SW 1271 (cell line): Measurements from ENCODE around the gene DHCR7.

Source experiments
- DNase-seq, 2 experiments: peaks; one replicate each; lab custom pipeline; 2025; lab: John Stamatoyannopoulos, UW

DHCR7 gene

GRCh38 chr11:71477641-71478527, 29.7 kb upstream of the DHCR7 start:
- DNase-seq: no peak

- no peak for DNase-seq
These were observed 28.9 kb upstream of the DHCR7 start for GRCh38 chr11:71476926-71477640.

- no peak for DNase-seq
These were observed 27.8 kb upstream of the DHCR7 start for GRCh38 chr11:71476031-71476430.

GRCh38 chr11:71474771-71475483, 26.7 kb upstream of the DHCR7 start:
- DNase-seq: no peak

GRCh38 chr11:71474141-71474770, 26.1 kb upstream of the DHCR7 start:
- no peak for DNase-seq

GRCh38 chr11:71473793-71474080, 25.5 kb upstream of the DHCR7 start:
- no peak for DNase-seq

- no peak for DNase-seq
These were observed 25.0 kb upstream of the DHCR7 start for GRCh38 chr11:71472941-71473792.

GRCh38 chr11:71472357-71472885, 24.2 kb upstream of the DHCR7 start:
- DNase-seq: no peak

- no peak for DNase-seq
These were observed 22.8 kb upstream of the DHCR7 start for GRCh38 chr11:71470946-71471345.

- DNase-seq: no peak
These were observed 19.0 kb upstream of the DHCR7 start for GRCh38 chr11:71467164-71467563.

- no peak for DNase-seq
These were observed 18.2 kb upstream of the DHCR7 start for GRCh38 chr11:71466358-71466757.

GRCh38 chr11:71465054-71465453, 16.9 kb upstream of the DHCR7 start:
- no peak for DNase-seq

GRCh38 chr11:71463331-71464211, 15.4 kb upstream of the DHCR7 start:
- no peak for DNase-seq

- no peak for DNase-seq
These were observed 14.5 kb upstream of the DHCR7 start for GRCh38 chr11:71462726-71463125.

- no peak for DNase-seq
These were observed 13.5 kb upstream of the DHCR7 start for GRCh38 chr11:71461696-71462095.

GRCh38 chr11:71459767-71460320, 11.7 kb upstream of the DHCR7 start:
- DNase-seq: no peak

GRCh38 chr11:71459076-71459766, 11.0 kb upstream of the DHCR7 start:
- DNase-seq: no peak

GRCh38 chr11:71458146-71459070, 10.2 kb upstream of the DHCR7 start:
- no peak for DNase-seq
